Mesothelial cell of epicardium (in vitro differentiated cells): ENCODE data around the gene NUP214. TPM values are rescaled to one million over a fixed set of nuclear protein-coding genes. Genes with fewer than 3 reads are reported as not detected.

Source experiments
- DNase-seq, 2 experiments: peaks; one replicate each; pipeline ENCODE4 v3.0.0; 2021; ENCODE audit warnings: low spot score in 2 of 2; ENCODE audit not compliant: unreplicated experiment in 2 of 2
- H3K27ac Mint-ChIP-seq: 2 replicates; pipeline ENCODE4 v1.8.0; 2021; ENCODE audit warnings: mixed read lengths
- H3K27me3 Mint-ChIP-seq: 2 replicates; pipeline ENCODE4 v1.8.0; 2021; ENCODE audit warnings: low read depth, mixed read lengths
- H3K36me3 Mint-ChIP-seq: 2 replicates; pipeline ENCODE4 v1.8.0; 2021; ENCODE audit warnings: mixed read lengths
- H3K4me1 Mint-ChIP-seq: 2 replicates; pipeline ENCODE4 v1.8.0; 2021; ENCODE audit warnings: mixed read lengths
- H3K4me3 Mint-ChIP-seq: 2 replicates; pipeline ENCODE4 v1.8.0; 2021; ENCODE audit warnings: mild to moderate bottlenecking, moderate library complexity, mixed read lengths
- H3K9me3 Mint-ChIP-seq: 2 replicates; pipeline ENCODE4 v1.8.0; 2021; ENCODE audit warnings: mixed read lengths
- CTCF ChIP-seq: fragments of 200-600 bp; sonication (generic); IDR thresholded peaks from one replicate; pipeline ENCODE4 v1.5.0; 2021; ENCODE audit warnings: antibody characterized with exemption; ENCODE audit not compliant: unreplicated experiment
- total RNA-seq: library from RNA; stranded (reverse); gene quantifications from 3 replicates; pipeline ENCODE4 v1.2.1, GENCODE V29; 2021

NUP214 gene
- total RNA-seq, 1 donor from 2014 or later, result 69.4 TPM

DNA sequence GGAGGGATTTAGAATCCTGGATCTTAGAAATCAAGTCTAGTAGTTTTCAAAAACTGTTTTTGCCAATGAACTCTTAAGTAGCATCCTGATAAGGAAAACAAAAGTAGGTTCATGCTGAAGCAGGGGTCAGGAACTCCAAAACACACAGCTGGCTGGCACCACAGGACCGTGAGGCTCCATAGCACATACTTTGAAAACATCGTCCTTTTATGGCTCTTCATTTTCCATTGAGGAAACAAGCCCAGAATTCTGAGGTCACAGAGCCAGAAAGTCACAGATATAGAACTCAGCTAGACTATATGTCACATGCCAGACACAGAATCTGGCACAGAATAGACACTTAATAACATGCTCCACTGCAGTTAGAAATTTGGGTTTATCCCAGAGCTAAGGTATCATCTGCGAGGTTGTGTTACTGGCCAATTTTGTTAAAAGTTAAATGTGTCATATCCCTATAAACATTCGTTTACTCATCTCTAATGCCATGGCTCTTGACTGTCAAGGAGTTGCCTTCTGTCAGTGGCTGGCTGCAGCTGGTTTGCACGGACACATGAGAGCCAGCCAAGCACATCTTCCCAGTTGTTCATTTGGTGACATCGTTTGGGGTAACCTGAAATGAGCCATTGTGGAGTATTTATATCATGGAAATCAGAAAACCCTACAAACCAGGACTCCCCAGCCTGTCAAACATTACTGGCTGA, 92.1 kb downstream of the NUP214 start:
- no peak for TF ChIP-seq CTCF
- H3K27me3 Mint-ChIP-seq, result no peaks in the 10 kb centered on the region
- H3K9me3 Mint-ChIP-seq, result peaks cover 4% of the 10 kb centered on the region

DNA sequence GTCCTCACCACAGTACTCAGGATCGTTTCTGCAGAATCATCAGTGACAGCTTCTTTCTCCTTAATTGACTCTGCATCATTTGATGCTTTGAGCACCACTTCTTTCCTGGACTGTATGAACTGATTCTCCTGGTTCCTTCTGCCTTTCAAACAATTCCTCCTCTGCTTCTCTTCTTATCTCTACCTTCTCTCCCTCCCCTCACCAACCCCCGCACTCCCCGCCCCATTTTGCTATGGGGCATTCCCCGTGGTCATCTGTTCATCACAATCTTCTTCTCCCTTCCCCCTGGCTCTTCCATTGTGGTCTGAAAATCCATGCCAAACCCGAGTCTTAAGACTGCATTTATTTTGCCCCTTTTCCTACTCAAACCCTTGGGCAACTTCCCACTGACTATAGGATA, 93.0 kb downstream of the NUP214 start:
- DNase-seq, result no peak
- TF ChIP-seq CTCF, result no peak
- no peak overlapping the region for H3K4me3 Mint-ChIP-seq
- no peak overlapping the region for H3K27ac Mint-ChIP-seq
- peaks cover 17% of the 10 kb centered on the region for H3K36me3 Mint-ChIP-seq
- no peaks in the 10 kb centered on the region for H3K27me3 Mint-ChIP-seq
- H3K9me3 Mint-ChIP-seq, result no peaks in the 10 kb centered on the region
- H3K4me1 Mint-ChIP-seq, result no peaks in the 10 kb centered on the region

More for the DNA sequence above, 92.1 kb downstream of the NUP214 start:
- no peaks in the 10 kb centered on the region for H3K4me1 Mint-ChIP-seq
- no peak for DNase-seq
- H3K36me3 Mint-ChIP-seq, result peaks cover 17% of the 10 kb centered on the region
- no peak overlapping the region for H3K27ac Mint-ChIP-seq
- H3K4me3 Mint-ChIP-seq, result no peak overlapping the region

DNA sequence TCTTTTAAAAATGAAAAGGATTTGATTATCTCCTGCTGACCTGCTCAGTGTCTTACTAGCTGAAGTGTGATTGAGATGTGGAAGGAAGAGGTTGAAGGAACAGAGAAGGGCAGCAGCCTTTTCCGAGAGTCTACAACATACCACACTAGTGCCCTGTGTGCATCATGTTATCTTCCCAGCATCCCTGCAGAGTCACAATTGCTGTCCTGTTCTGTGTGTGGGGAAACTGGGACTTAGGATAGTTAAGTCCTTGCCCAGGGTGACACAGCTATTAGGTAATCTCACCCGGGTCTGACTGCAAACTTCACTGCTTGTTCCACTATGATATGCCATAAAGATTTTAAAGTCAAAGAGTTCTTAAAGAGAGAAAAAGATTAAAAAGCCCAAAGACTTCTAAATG, 95.1 kb downstream of the NUP214 start:
- no peak for TF ChIP-seq CTCF
- Mint-ChIP-seq H3K9me3 (no peaks in the 10 kb centered on the region), H3K36me3 (peaks cover 19% of the 10 kb centered on the region), H3K27ac (no peak overlapping the region), H3K4me3 (no peak overlapping the region), H3K27me3 (no peaks in the 10 kb centered on the region), H3K4me1 (no peaks in the 10 kb centered on the region)
- DNase-seq, result no peak

- Mint-ChIP-seq H3K27me3 (no peaks in the 10 kb centered on the region), H3K27ac (no peak overlapping the region), H3K4me3 (no peak overlapping the region), H3K9me3 (no peaks in the 10 kb centered on the region), H3K36me3 (peaks cover 22% of the 10 kb centered on the region), H3K4me1 (peaks cover 5% of the 10 kb centered on the region)
- no peak for DNase-seq
- no peak for TF ChIP-seq CTCF
Measured at GRCh38 chr9:131222460-131222859, 97.1 kb downstream of the NUP214 start.

- no peak for TF ChIP-seq CTCF
- no peaks in the 10 kb centered on the region for H3K9me3 Mint-ChIP-seq
- H3K27ac Mint-ChIP-seq, result peak overlapping the region; percentile 13
- no peak for DNase-seq
- H3K27me3 Mint-ChIP-seq, result no peaks in the 10 kb centered on the region
- peaks cover 34% of the 10 kb centered on the region for H3K36me3 Mint-ChIP-seq
- H3K4me1 Mint-ChIP-seq, result peaks cover 15% of the 10 kb centered on the region
- no peak overlapping the region for H3K4me3 Mint-ChIP-seq
Measured at GRCh38 chr9:131226226-131226625, 100.8 kb downstream of the NUP214 start.
